ENCODE data around the gene PARD3.

GRCh38 chr10:34335960-34336690 is 479.0 kb downstream of the PARD3 start:
- TF ChIP-seq, protein P1, sequence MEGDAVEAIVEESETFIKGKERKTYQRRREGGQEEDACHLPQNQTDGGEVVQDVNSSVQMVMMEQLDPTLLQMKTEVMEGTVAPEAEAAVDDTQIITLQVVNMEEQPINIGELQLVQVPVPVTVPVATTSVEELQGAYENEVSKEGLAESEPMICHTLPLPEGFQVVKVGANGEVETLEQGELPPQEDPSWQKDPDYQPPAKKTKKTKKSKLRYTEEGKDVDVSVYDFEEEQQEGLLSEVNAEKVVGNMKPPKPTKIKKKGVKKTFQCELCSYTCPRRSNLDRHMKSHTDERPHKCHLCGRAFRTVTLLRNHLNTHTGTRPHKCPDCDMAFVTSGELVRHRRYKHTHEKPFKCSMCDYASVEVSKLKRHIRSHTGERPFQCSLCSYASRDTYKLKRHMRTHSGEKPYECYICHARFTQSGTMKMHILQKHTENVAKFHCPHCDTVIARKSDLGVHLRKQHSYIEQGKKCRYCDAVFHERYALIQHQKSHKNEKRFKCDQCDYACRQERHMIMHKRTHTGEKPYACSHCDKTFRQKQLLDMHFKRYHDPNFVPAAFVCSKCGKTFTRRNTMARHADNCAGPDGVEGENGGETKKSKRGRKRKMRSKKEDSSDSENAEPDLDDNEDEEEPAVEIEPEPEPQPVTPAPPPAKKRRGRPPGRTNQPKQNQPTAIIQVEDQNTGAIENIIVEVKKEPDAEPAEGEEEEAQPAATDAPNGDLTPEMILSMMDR (IDR thresholded peaks at IDR 0.05) = no peak
- TF ChIP-seq POLR2A (IDR thresholded peaks at IDR 0.05) = no peak
- no peak for TF ChIP-seq EP300 (IDR thresholded peaks at IDR 0.05)
